Esophagus muscularis mucosa (tissue), 3 donors: ENCODE results near the gene MYADML2.

Experiments used
- CTCF ChIP-seq, 3 experiments: fragments of 200-600 bp in 2 of 3; fragments of 450-650 bp in 1 of 3; sonication (generic) in 2 of 3; IDR thresholded peaks; one replicate each; pipeline ENCODE4 v1.5.1; 2017 to 2019; ENCODE audit warnings: antibody characterized with exemption in 3 of 3, mild to moderate bottlenecking in 2 of 3, moderate library complexity in 1 of 3
- POLR2A ChIP-seq: fragments of 450-650 bp; IDR thresholded peaks from one replicate; pipeline ENCODE4 v1.6.1; 2017; ENCODE audit warnings: antibody characterized with exemption, moderate library complexity, mild to moderate bottlenecking, low read depth
- POLR2AphosphoS5 ChIP-seq, 2 donors: sonication (generic); formaldehyde crosslinking; IDR thresholded peaks; one replicate each; pipeline ENCODE4 v1.6.1; 2017; ENCODE audit warnings: antibody characterized with exemption in 2 of 2

- no peak for TF ChIP-seq POLR2AphosphoS5 (IDR thresholded peaks at IDR 0.05)
- no peak for TF ChIP-seq CTCF (IDR thresholded peaks at IDR 0.05)
- TF ChIP-seq POLR2A, result no peak
These were observed 24.3 kb downstream of the MYADML2 start for GRCh38 chr17:81922566-81923301.
